Hematopoietic multipotent progenitor cell treated with erythropoietin and hydrocortisone succinate and interleukin-3 and kit ligand, for 6 days (in vitro differentiated cells): ENCODE measurements around the gene CDH5.
"Not testable (repeated sequence)": the region's sequence is repeated elsewhere in the genome, so short reads cannot be mapped to it uniquely, and the experiment has no call there.

Experiments used
- DNase-seq: peaks from one replicate; pipeline ENCODE4 v3.0.0-alpha.2; 2015

CDH5 gene

GRCh38 chr16:66366433-66367299, at the start of gene CDH5:
Gene CDH5, plus strand, starts transcription at chr16:66366691. Its CDS starts 12,647 bp downstream, at chr16:66379338.
- DNase-seq: no peak

- no peak for DNase-seq
These were observed 48.0 kb upstream of the CDH5 start for GRCh38 chr16:66318505-66318904.

- DNase-seq: no peak
These were observed 45.7 kb upstream of the CDH5 start for GRCh38 chr16:66320774-66321173.

- DNase-seq: no peak
These were observed 44.3 kb upstream of the CDH5 start for GRCh38 chr16:66322174-66322573.

GRCh38 chr16:66324815-66325515, 41.5 kb upstream of the CDH5 start:
- peak; percentile 34 for DNase-seq

- DNase-seq: no peak
These were observed 40.6 kb upstream of the CDH5 start for GRCh38 chr16:66325717-66326376.

GRCh38 chr16:66326991-66327513, 39.4 kb upstream of the CDH5 start:
- DNase-seq: no peak

GRCh38 chr16:66328282-66328681, 38.2 kb upstream of the CDH5 start:
- DNase-seq: no peak

- not testable (repeated sequence) for DNase-seq
These were observed 35.0 kb upstream of the CDH5 start for GRCh38 chr16:66331464-66331863.

- DNase-seq: no peak
These were observed 33.6 kb upstream of the CDH5 start for GRCh38 chr16:66332634-66333610.

- DNase-seq: no peak
These were observed 31.5 kb upstream of the CDH5 start for GRCh38 chr16:66334853-66335574.

- DNase-seq: no peak
These were observed 30.7 kb upstream of the CDH5 start for GRCh38 chr16:66335704-66336329.

GRCh38 chr16:66337463-66338188, 28.9 kb upstream of the CDH5 start:
- no peak for DNase-seq

GRCh38 chr16:66342294-66342900, 24.1 kb upstream of the CDH5 start:
- peak; percentile 55 for DNase-seq

GRCh38 chr16:66344533-66345145, 21.9 kb upstream of the CDH5 start:
- DNase-seq: peak; percentile 83

- no peak for DNase-seq
These were observed 20.3 kb upstream of the CDH5 start for GRCh38 chr16:66346221-66346620.

GRCh38 chr16:66352304-66352703, 14.2 kb upstream of the CDH5 start:
- no peak for DNase-seq

GRCh38 chr16:66353055-66353454, 13.4 kb upstream of the CDH5 start:
- DNase-seq: no peak
